HepG2 (cell line): ENCODE data around the gene ADGRV1. TPM values are rescaled to one million over a fixed set of nuclear protein-coding genes. Genes with fewer than 3 reads are reported as not detected.
A peak's percentile ranks its signal among the peaks of the same experiment; 100 is the strongest.

Source experiments
- ATAC-seq: fragments of 200-7000 bp; cut with Tn5 transposase; 3 replicates; pipeline ENCODE4 v1.9.1; 2020; ENCODE audit warnings: mild to moderate bottlenecking, moderate library complexity
- BruUV-seq: library from RNA; stranded (reverse); fragments of 400-500 nt; replicated peaks from 2 replicates; lab custom pipeline; 2021; lab: Mats Ljungman, UMichigan
- CTCF ChIA-PET: fragments of 300-600 bp; formaldehyde crosslinking; extraction: SDS; loops from one replicate; lab custom pipeline; 2021; ENCODE audit warnings: low total read pairs, inconsistent platforms, low intra/inter-chr PET ratio; lab: Yijun Ruan, JAX
- POLR2A ChIA-PET: fragments of 350-600 bp; sonication (Branson Sonifier 250); formaldehyde crosslinking; loops from one replicate; lab custom pipeline; 2020; ENCODE audit warnings: antibody characterized with exemption, inconsistent platforms; lab: Yijun Ruan, JAX
- DNase-seq: peaks from one replicate; pipeline ENCODE4 v3.0.0-alpha.2; 2015; ENCODE audit warnings: low spot score
- FAIRE-seq: peaks from 3 replicates; lab custom pipeline; 2011; peaks lifted over from hg19 to GRCh38; lab: Jason Lieb, UNC
- H2AFZ ChIP-seq: one replicate; pipeline ENCODE4 v1.6.1; 2011; ENCODE audit warnings: low read length, inconsistent platforms
- H3K27ac ChIP-seq: fragments of 300-600 bp; 3 replicates; pipeline ENCODE4 v1.8.0; 2011; ENCODE audit warnings: mixed run types, mild to moderate bottlenecking, mixed read lengths, low read length, inconsistent platforms; ENCODE audit not compliant: insufficient read depth; ENCODE audit errors: extremely low read length
- H3K27me3 ChIP-seq, 2 experiments: fragments of 200-600 bp in 1 of 2; 2 replicates in 1 of 2; 3 replicates in 1 of 2; pipeline versions ENCODE4 v1.6.0 to v1.8.0; 2011; ENCODE audit warnings: low read length in 2 of 2, mild to moderate bottlenecking in 2 of 2, moderate library complexity in 2 of 2, inconsistent platforms in 1 of 2; ENCODE audit not compliant: insufficient read depth in 2 of 2, control insufficient read depth in 1 of 2
- H3K36me3 ChIP-seq, 2 experiments: fragments of 200-600 bp in 1 of 2; replicated peaks in 1 of 2; 2 replicates in 1 of 2; 3 replicates in 1 of 2; pipeline versions ENCODE4 v1.5.1 to v1.8.0; 2011; ENCODE audit warnings: low read length in 2 of 2, inconsistent platforms in 1 of 2; ENCODE audit not compliant: insufficient read depth in 2 of 2, control insufficient read depth in 1 of 2
- H3K4me1 ChIP-seq: 2 replicates; pipeline ENCODE4 v1.5.1; 2012; ENCODE audit warnings: low read length, inconsistent platforms; ENCODE audit not compliant: insufficient read depth
- H3K4me2 ChIP-seq: 2 replicates; pipeline ENCODE4 v1.6.0; 2011; ENCODE audit warnings: low read depth, low read length, inconsistent platforms
- H3K4me3 ChIP-seq, 3 experiments: fragments of 200-600 bp in 1 of 3; sonication (generic), shearing (Covaris generic) in 1 of 3; replicated peaks in 1 of 3; 2 replicates each; pipeline ENCODE4 v1.5.1; 2011 to 2016; ENCODE audit warnings: low read length in 3 of 3, inconsistent platforms in 2 of 3, low read depth in 2 of 3, mild to moderate bottlenecking in 2 of 3, control low read depth in 1 of 3, mixed read lengths in 1 of 3; ENCODE audit not compliant: insufficient read depth in 1 of 3
- H3K79me2 ChIP-seq: one replicate; pipeline ENCODE4 v1.6.1; 2011; ENCODE audit warnings: low read length, inconsistent platforms; ENCODE audit not compliant: insufficient read depth
- H3K9ac ChIP-seq: 2 replicates; pipeline ENCODE4 v1.6.0; 2011; ENCODE audit warnings: mild to moderate bottlenecking, low read depth, low read length, inconsistent platforms; ENCODE audit not compliant: insufficient read depth
- H3K9me3 ChIP-seq: 2 replicates; pipeline ENCODE4 v1.5.1; 2012; ENCODE audit warnings: mild to moderate bottlenecking, low read length
- H4K20me1 ChIP-seq: 2 replicates; pipeline ENCODE4 v1.6.0; 2011; ENCODE audit warnings: inconsistent platforms, mild to moderate bottlenecking, low read length, moderate library complexity; ENCODE audit not compliant: insufficient read depth
- ATF7-NPFF ChIP-seq: sonication (generic); formaldehyde crosslinking; IDR thresholded peaks from 2 replicates; pipeline ENCODE4 v1.8.1; 2023; ENCODE audit warnings: mild to moderate bottlenecking, low read depth, missing genetic modification reagents, moderate library complexity
- GTF2F1 ChIP-seq: fragments of 150-350 bp; IDR thresholded peaks from 2 replicates; pipeline ENCODE4 v1.6.1; 2014; ENCODE audit warnings: low read length
- KDM6A ChIP-seq: IDR thresholded peaks from 2 replicates; pipeline ENCODE4 v1.6.1; 2016; ENCODE audit warnings: low read depth
- NR2C2 ChIP-seq: sonication (generic); formaldehyde crosslinking; IDR thresholded peaks from 2 replicates; pipeline ENCODE4 v1.4.0; 2020; ENCODE audit warnings: missing genetic modification reagents, mild to moderate bottlenecking, moderate library complexity, borderline replicate concordance
- SRSF4 ChIP-seq: fragments of 200-400 bp; formaldehyde crosslinking; IDR thresholded peaks from one replicate; pipeline ENCODE4 v1.6.1; 2018; ENCODE audit warnings: mild to moderate bottlenecking, low read depth, low read length, moderate library complexity; ENCODE audit not compliant: poor library complexity, severe bottlenecking
- TEAD2 ChIP-seq: sonication (generic); formaldehyde crosslinking; IDR thresholded peaks from 2 replicates; pipeline ENCODE4 v1.9.0; 2021; ENCODE audit warnings: missing genetic modification reagents
- ZNF737 ChIP-seq: sonication (generic); formaldehyde crosslinking; IDR thresholded peaks from 2 replicates; pipeline ENCODE4 v1.5.0; 2020; ENCODE audit warnings: missing genetic modification reagents, mild to moderate bottlenecking, borderline replicate concordance
- WGBS: methylation state at CpG from one replicate; pipeline ENCODE4 v1.1.6; 2017; ENCODE audit warnings: low lambda C conversion rate; 5-methylcytosine and 5-hydroxymethylcytosine counted together
- in situ Hi-C: cut with HindIII; loops from 2 replicates; pipeline ENCODE4 v1.10.0; 2017; ENCODE audit warnings: low pct_unique_long_range_greater_than_20kb; ENCODE audit not compliant: extremely low pct_ligation_motif_present
- intact Hi-C: fragments of 100-400 bp; cut with micrococcal nuclease; formaldehyde crosslinking; loops from one replicate; pipeline ENCODE4 v1.10.0; 2022; ENCODE audit not compliant: unreplicated experiment
- polyA plus RNA-seq, 8 experiments: library from polyadenylated mRNA; depleted of rRNA in 3 of 8; stranded (reverse) in 7 of 8; unstranded in 1 of 8; fragments of >200 nt; fragmentation: Illumina TruSeq in 4 of 8; extraction: Trizol in 4 of 8; gene quantifications; 2 replicates each; pipeline versions ENCODE4 v1.2.1 to v1.2.3, GENCODE V29; 2011 to 2016; ENCODE audit warnings: low read depth in 4 of 8, missing spikeins in 1 of 8, mixed read lengths in 1 of 8; ENCODE audit not compliant: insufficient read depth in 1 of 8
- total RNA-seq, 5 experiments: library from RNA; depleted of rRNA; stranded (reverse); fragments of >200 nt; fragmentation: Illumina TruSeq; extraction: Trizol; gene quantifications; 2 replicates each; pipeline ENCODE4 v1.2.3, GENCODE V29; 2016; ENCODE audit warnings: low read depth in 1 of 5
- TF ChIP-seq, protein P1 (sequence below): sonication (generic); formaldehyde crosslinking; IDR thresholded peaks from 2 replicates; pipeline ENCODE4 v1.8.0; 2022; ENCODE audit warnings: missing genetic modification reagents, mild to moderate bottlenecking, borderline replicate concordance
- TF ChIP-seq, protein P2 (sequence below): sonication (generic); formaldehyde crosslinking; IDR thresholded peaks from 2 replicates; pipeline ENCODE4 v1.4.0; 2020; ENCODE audit warnings: missing genetic modification reagents, borderline replicate concordance
- TF ChIP-seq, protein P3 (sequence below): sonication (generic); formaldehyde crosslinking; IDR thresholded peaks from 2 replicates; pipeline ENCODE4 v1.4.0; 2020; ENCODE audit warnings: missing genetic modification reagents
- TF ChIP-seq, protein P4 (sequence below): sonication (generic); formaldehyde crosslinking; IDR thresholded peaks from 2 replicates; pipeline ENCODE4 v1.4.0; 2020; ENCODE audit warnings: missing genetic modification reagents, mild to moderate bottlenecking, borderline replicate concordance
- TF ChIP-seq, protein P5 (sequence below): sonication (generic); formaldehyde crosslinking; IDR thresholded peaks from 2 replicates; pipeline ENCODE4 v1.8.0; 2022; ENCODE audit warnings: mild to moderate bottlenecking, missing genetic modification reagents

Gene ADGRV1
- total and polyA plus RNA-seq, 2 of the 13 experiments (the other 11 are each of a cell fraction or from before 2014, with no cell fraction given): 1.7 to 3.9 TPM

- TF ChIP-seq, protein P1, sequence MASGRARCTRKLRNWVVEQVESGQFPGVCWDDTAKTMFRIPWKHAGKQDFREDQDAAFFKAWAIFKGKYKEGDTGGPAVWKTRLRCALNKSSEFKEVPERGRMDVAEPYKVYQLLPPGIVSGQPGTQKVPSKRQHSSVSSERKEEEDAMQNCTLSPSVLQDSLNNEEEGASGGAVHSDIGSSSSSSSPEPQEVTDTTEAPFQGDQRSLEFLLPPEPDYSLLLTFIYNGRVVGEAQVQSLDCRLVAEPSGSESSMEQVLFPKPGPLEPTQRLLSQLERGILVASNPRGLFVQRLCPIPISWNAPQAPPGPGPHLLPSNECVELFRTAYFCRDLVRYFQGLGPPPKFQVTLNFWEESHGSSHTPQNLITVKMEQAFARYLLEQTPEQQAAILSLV (CRISPR knock-in tag): no peak
- TF ChIP-seq, protein P2, sequence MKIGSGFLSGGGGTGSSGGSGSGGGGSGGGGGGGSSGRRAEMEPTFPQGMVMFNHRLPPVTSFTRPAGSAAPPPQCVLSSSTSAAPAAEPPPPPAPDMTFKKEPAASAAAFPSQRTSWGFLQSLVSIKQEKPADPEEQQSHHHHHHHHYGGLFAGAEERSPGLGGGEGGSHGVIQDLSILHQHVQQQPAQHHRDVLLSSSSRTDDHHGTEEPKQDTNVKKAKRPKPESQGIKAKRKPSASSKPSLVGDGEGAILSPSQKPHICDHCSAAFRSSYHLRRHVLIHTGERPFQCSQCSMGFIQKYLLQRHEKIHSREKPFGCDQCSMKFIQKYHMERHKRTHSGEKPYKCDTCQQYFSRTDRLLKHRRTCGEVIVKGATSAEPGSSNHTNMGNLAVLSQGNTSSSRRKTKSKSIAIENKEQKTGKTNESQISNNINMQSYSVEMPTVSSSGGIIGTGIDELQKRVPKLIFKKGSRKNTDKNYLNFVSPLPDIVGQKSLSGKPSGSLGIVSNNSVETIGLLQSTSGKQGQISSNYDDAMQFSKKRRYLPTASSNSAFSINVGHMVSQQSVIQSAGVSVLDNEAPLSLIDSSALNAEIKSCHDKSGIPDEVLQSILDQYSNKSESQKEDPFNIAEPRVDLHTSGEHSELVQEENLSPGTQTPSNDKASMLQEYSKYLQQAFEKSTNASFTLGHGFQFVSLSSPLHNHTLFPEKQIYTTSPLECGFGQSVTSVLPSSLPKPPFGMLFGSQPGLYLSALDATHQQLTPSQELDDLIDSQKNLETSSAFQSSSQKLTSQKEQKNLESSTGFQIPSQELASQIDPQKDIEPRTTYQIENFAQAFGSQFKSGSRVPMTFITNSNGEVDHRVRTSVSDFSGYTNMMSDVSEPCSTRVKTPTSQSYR (CRISPR knock-in tag): no peak
Measured at GRCh38 chr5:90877049-90877448, 318.5 kb downstream of the ADGRV1 start (continued).

DNA sequence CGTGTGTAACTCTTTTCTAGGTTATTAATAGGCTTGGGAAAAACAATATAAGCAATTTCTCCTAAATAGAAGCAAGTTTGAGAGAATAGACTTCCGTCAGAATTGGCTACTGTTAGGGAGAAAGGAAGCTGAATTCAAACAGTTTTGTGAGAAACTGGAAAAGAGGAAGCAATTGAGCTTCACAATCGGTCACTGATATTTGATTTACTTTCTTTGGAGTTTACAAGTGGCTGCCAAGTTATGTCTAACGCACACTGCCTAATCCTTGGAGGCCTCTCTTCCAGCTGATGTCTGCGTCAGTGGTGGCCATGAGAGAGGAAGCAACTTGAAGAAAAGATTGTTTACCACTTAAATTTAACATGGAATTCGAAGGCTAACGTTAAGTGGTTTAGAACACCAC lies 319.5 kb downstream of the ADGRV1 start:
- no TSS peak for BruUV-seq
- H3K27ac ChIP-seq: no peak overlapping the region
- ChIA-PET CTCF (no interaction called here), POLR2A (no interaction called here)
- intact Hi-C loops: no loop called here
- H3K9ac ChIP-seq: no peak overlapping the region
- no peaks in the 10 kb centered on the region for H3K36me3 ChIP-seq
- DNase-seq (no peak), FAIRE-seq (no peak), ATAC-seq (no peak)
- WGBS: 96% methylated on average over 7 of the region's 7 CpGs
- H2AFZ ChIP-seq: peak overlapping the region; percentile 48
- H3K9me3 ChIP-seq: no peaks in the 10 kb centered on the region
- H3K4me3 ChIP-seq: no peak overlapping the region
- H3K4me1 ChIP-seq: peaks cover 33% of the 10 kb centered on the region
- no peaks in the 10 kb centered on the region for H3K79me2 ChIP-seq
- no peak overlapping the region for H3K4me2 ChIP-seq
- in situ Hi-C loops: no loop called here
- no peaks in the 10 kb centered on the region for H3K27me3 ChIP-seq
- H4K20me1 ChIP-seq: no peaks in the 10 kb centered on the region
- TF ChIP-seq ZNF737 (CRISPR knock-in tag): no peak
- no peak for TF ChIP-seq ATF7-NPFF (CRISPR knock-in tag)
- TF ChIP-seq, protein P3, sequence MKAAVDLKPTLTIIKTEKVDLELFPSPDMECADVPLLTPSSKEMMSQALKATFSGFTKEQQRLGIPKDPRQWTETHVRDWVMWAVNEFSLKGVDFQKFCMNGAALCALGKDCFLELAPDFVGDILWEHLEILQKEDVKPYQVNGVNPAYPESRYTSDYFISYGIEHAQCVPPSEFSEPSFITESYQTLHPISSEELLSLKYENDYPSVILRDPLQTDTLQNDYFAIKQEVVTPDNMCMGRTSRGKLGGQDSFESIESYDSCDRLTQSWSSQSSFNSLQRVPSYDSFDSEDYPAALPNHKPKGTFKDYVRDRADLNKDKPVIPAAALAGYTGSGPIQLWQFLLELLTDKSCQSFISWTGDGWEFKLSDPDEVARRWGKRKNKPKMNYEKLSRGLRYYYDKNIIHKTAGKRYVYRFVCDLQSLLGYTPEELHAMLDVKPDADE (CRISPR knock-in tag): no peak
- TF ChIP-seq, protein P4, sequence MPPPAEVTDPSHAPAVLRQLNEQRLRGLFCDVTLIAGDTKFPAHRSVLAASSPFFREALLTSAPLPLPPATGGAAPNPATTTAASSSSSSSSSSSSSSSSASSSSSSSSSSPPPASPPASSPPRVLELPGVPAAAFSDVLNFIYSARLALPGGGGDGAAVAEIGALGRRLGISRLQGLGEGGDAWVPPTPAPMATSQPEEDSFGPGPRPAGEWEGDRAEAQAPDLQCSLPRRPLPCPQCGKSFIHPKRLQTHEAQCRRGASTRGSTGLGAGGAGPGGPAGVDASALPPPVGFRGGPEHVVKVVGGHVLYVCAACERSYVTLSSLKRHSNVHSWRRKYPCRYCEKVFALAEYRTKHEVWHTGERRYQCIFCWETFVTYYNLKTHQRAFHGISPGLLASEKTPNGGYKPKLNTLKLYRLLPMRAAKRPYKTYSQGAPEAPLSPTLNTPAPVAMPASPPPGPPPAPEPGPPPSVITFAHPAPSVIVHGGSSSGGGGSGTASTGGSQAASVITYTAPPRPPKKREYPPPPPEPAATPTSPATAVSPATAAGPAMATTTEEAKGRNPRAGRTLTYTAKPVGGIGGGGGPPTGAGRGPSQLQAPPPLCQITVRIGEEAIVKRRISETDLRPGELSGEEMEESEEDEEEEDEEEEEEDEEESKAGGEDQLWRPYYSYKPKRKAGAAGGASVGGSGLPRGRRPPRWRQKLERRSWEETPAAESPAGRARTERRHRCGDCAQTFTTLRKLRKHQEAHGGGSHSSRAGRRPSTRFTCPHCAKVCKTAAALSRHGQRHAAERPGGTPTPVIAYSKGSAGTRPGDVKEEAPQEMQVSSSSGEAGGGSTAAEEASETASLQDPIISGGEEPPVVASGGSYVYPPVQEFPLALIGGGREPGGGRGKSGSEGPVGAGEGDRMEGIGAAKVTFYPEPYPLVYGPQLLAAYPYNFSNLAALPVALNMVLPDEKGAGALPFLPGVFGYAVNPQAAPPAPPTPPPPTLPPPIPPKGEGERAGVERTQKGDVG (CRISPR knock-in tag): no peak
- TF ChIP-seq TEAD2 (CRISPR knock-in tag): no peak
- no peak for TF ChIP-seq NR2C2
- no peak for TF ChIP-seq GTF2F1
- no peak for TF ChIP-seq KDM6A
- TF ChIP-seq SRSF4: no peak
- TF ChIP-seq, protein P5, sequence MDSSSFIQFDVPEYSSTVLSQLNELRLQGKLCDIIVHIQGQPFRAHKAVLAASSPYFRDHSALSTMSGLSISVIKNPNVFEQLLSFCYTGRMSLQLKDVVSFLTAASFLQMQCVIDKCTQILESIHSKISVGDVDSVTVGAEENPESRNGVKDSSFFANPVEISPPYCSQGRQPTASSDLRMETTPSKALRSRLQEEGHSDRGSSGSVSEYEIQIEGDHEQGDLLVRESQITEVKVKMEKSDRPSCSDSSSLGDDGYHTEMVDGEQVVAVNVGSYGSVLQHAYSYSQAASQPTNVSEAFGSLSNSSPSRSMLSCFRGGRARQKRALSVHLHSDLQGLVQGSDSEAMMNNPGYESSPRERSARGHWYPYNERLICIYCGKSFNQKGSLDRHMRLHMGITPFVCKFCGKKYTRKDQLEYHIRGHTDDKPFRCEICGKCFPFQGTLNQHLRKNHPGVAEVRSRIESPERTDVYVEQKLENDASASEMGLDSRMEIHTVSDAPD: no peak
